GM04504 (cell line): ENCODE measurements around the gene ERV3-1.
"Not testable (repeated sequence)": the region's sequence is repeated elsewhere in the genome, so short reads cannot be mapped to it uniquely, and the experiment has no call there.

ENCODE experiments used
- DNase-seq: peaks from one replicate; pipeline ENCODE4 v3.0.0-alpha.2; 2012; ENCODE audit warnings: low read depth

ERV3-1 gene

DNA sequence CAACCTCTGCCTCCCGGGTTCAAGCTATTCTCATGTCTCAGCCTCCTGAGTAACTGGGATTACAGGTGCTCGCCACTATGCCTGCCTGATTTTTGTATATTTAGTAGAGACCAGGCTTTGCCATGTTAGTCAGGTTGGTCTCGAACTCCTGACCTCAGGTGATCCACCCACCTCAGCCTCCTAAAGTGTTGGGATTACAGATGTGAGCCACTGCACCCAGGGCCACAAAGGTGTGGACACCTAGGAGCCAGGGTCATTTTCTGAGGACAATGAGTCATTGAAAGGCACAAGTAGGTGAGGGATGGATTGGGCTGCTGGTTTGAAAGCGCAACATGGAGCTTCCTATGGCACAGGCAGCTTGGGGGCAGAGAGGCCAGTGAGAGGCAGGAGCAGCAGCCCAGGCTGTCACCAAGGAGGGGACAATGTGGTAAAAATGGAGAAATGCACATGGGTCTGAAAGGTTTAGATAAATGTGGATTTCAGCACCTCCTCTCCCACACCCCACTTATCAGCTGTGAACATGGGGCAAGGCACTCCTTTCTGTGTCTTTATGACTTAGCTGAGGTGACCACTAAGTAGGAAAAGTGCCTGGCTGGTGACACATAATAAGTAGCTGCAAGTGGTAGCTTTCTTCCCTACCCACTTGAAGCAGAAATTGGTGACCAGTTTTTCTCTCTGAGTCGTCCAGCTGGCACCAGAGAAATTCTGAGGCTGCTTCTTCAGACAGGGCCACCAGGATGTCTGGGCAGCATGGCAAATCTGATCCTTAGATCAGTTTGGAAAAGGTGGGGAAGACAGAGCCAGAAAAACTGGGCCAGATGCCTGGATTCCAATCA lies 61.6 kb downstream of the ERV3-1 start:
- not testable (repeated sequence) for DNase-seq
